Kidney (tissue), 14 donors: Measurements from ENCODE around the gene STIM2. TPM values are rescaled to one million over a fixed set of nuclear protein-coding genes. Genes with fewer than 3 reads are reported as not detected.

Source experiments
- DNase-seq, 5 donors: peaks; one replicate each; pipeline ENCODE4 v3.0.0-alpha.2; 2013 to 2020
- FAIRE-seq: peaks from 2 replicates; lab custom pipeline; 2012; peaks lifted over from hg19 to GRCh38; lab: Jason Lieb, UNC
- H3K27ac ChIP-seq, 2 donors: one replicate each; pipeline ENCODE4 v1.7.0; 2013; ENCODE audit warnings: low read depth in 2 of 2, low read length in 2 of 2, inconsistent platforms in 1 of 2
- H3K27me3 ChIP-seq: one replicate; pipeline ENCODE4 v1.7.1; 2013; ENCODE audit warnings: low read length, inconsistent platforms; ENCODE audit not compliant: control insufficient read depth, insufficient read depth
- H3K36me3 ChIP-seq, 3 donors: one replicate each; pipeline versions ENCODE4 v1.7.0 to v1.7.1; 2013; ENCODE audit warnings: low read length in 3 of 3, control low read depth in 1 of 3, inconsistent platforms in 1 of 3; ENCODE audit not compliant: insufficient read depth in 3 of 3, control insufficient read depth in 2 of 3
- H3K4me1 ChIP-seq, 3 donors: one replicate each; pipeline versions ENCODE4 v1.7.0 to v1.7.1; 2013; ENCODE audit warnings: low read length in 3 of 3, inconsistent platforms in 1 of 3, low read depth in 1 of 3; ENCODE audit not compliant: control insufficient read depth in 2 of 3, insufficient read depth in 2 of 3
- H3K4me3 ChIP-seq, 3 donors: one replicate each; pipeline versions ENCODE4 v1.7.0 to v1.8.1; 2013; ENCODE audit warnings: low read length in 3 of 3, control low read depth in 1 of 3, inconsistent platforms in 1 of 3
- H3K9ac ChIP-seq, 3 donors: one replicate each; pipeline versions ENCODE4 v1.7.0 to v1.7.1; 2013; ENCODE audit warnings: low read length in 3 of 3, control low read depth in 1 of 3, inconsistent platforms in 1 of 3
- H3K9me3 ChIP-seq, 3 donors: one replicate each; pipeline versions ENCODE4 v1.7.0 to v1.7.1; 2013; ENCODE audit warnings: low read length in 3 of 3, control low read depth in 1 of 3, inconsistent platforms in 1 of 3; ENCODE audit not compliant: control insufficient read depth in 2 of 3, insufficient read depth in 1 of 3
- CTCF ChIP-seq: IDR thresholded peaks from 3 replicates; pipeline ENCODE4 v1.5.1; 2012; ENCODE audit warnings: mild to moderate bottlenecking, moderate library complexity, borderline replicate concordance; ENCODE audit not compliant: insufficient read depth; ENCODE audit errors: extremely low read depth
- intact Hi-C: fragments of 100-400 bp; cut with DNase I; formaldehyde crosslinking; loops from one replicate; pipeline ENCODE4 v1.11.1; 2022
- polyA plus RNA-seq: library from polyadenylated mRNA; stranded (reverse); fragments of 350-450 nt; fragmentation: Illumina TruSeq; extraction: RNeasy Lipid Tissue Mini Kit (QIAGEN cat#74804); gene quantifications from one replicate; pipeline ENCODE4 v1.2.3, GENCODE V29; 2014; ENCODE audit warnings: low read depth, low replicate concordance; ENCODE audit not compliant: insufficient read depth
- total RNA-seq: library from RNA; stranded (reverse); fragmentation: NEBNext Ultra II Directional; extraction: Animal tissue kit (Norgen Biotek cat#: 25700); gene quantifications from one replicate; pipeline ENCODE4 v1.2.1, GENCODE V29; 2021
- donor health status: control.
- donor health status: control.
- donor health status: control.
- donor health status: control.
- donor health status: control.
- donor health status: DM: yes; HTN: yes; CAD: no.
- donor health status: Normal renal cell carcinoma (clear cell type).

Gene STIM2
- total and polyA plus RNA-seq, 2 donors from 2014 or later: 27.8 to 38.9 TPM

DNA sequence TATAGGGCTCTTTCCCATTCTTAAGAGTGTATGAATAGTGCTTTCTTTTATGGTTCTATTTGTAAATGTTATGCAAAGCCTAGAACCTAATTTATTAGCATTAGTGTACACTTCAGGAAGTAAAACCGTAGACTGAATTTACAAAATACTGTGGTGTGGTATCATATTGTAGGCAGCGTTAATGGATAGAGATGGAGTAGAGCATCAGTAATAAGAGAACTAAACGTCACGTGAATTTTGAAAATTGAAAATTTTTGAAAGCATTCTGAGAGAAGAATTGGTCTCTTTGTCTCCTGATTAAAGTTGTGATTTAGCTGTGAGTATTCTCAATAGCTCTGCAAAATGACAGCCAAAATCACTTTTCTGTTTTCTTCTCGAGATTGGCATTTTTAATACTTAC, 2.9 kb downstream of the STIM2 start:
- H3K36me3 ChIP-seq: no peaks in the 10 kb centered on the region
- no peak overlapping the region for H3K4me3 ChIP-seq
- H3K9ac ChIP-seq: no peak overlapping the region
- H3K4me1 ChIP-seq: peaks cover under 1 to 15% (median 2%) of the 10 kb centered on the region in 3 donors
- intact Hi-C loops: no loop called here
- DNase-seq (no peak), FAIRE-seq (no peak)
- no peaks in the 10 kb centered on the region for H3K27me3 ChIP-seq
- no peak overlapping the region for H3K27ac ChIP-seq
- H3K9me3 ChIP-seq: no peaks in the 10 kb centered on the region
- no peak for TF ChIP-seq CTCF

GRCh38 chr4:26864899-26865298, 4.3 kb downstream of the STIM2 start:
- Histone ChIP-seq H3K4me3 (peak overlapping the region in 1 of 3 donors; percentile 26), H3K36me3 (no peaks in the 10 kb centered on the region), H3K27ac (no peak overlapping the region), H3K9ac (no peak overlapping the region), H3K4me1 (peaks cover 0 to 4% (median 2%) of the 10 kb centered on the region in 3 donors), H3K9me3 (no peaks in the 10 kb centered on the region), H3K27me3 (no peaks in the 10 kb centered on the region)
- TF ChIP-seq CTCF: no peak
- DNase-seq (no peak), FAIRE-seq (no peak)
- intact Hi-C loops: no loop called here

DNA sequence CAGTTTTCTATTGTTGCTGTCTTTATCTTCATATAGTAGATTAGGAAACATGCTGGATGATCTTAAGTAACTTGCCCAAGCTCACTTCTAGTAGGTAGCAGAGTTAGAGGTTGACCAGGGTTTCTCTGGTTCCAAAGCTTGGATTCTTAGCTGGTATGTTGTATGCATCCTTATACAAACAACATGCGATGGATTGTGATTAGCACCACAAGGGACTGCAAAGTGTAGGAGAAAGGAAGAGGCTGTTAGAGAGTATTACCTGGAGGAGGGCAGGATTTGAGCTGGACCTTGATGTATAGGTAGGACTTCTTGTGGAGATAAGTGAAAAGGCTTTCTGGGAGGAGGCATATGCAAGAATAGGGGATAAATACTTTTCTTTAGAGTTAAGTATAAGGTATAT, 5.6 kb downstream of the STIM2 start:
- no peak for FAIRE-seq
- no peak for DNase-seq

More for the DNA sequence above, 5.6 kb downstream of the STIM2 start:
- H3K9ac ChIP-seq: no peak overlapping the region
- no peak overlapping the region for H3K4me3 ChIP-seq
- H3K4me1 ChIP-seq: peaks cover 0 to 4% (median 2%) of the 10 kb centered on the region in 3 donors
- H3K27ac ChIP-seq: no peak overlapping the region
- intact Hi-C loops: no loop called here
- H3K36me3 ChIP-seq: no peaks in the 10 kb centered on the region
- no peak for TF ChIP-seq CTCF
- H3K9me3 ChIP-seq: no peaks in the 10 kb centered on the region
- no peaks in the 10 kb centered on the region for H3K27me3 ChIP-seq
